Calu3 (cell line): ENCODE data around the gene PITPNM1. TPM values are rescaled to one million over a fixed set of nuclear protein-coding genes. Genes with fewer than 3 reads are reported as not detected.
A peak's percentile ranks its signal among the peaks of the same experiment; 100 is the strongest.

Source experiments
- BruUV-seq: library from RNA; stranded (reverse); fragments of 400-500 nt; replicated peaks from 2 replicates; lab custom pipeline; 2021; lab: Mats Ljungman, UMichigan
- CTCF ChIA-PET: fragments of 300-600 bp; sonication (Branson Sonifier 250); formaldehyde crosslinking; loops from one replicate; lab custom pipeline; 2022; ENCODE audit warnings: antibody characterized with exemption; lab: Charles Lee
- DNase-seq: peaks from one replicate; pipeline ENCODE4 v3.0.0; 2022
- H3K27ac Mint-ChIP-seq: one replicate; pipeline ENCODE4 v1.8.0; 2022; ENCODE audit warnings: mixed read lengths; ENCODE audit not compliant: unreplicated experiment
- H3K27me3 Mint-ChIP-seq: one replicate; pipeline ENCODE4 v1.8.0; 2022; ENCODE audit warnings: mixed read lengths; ENCODE audit not compliant: unreplicated experiment
- H3K36me3 Mint-ChIP-seq: one replicate; pipeline ENCODE4 v1.8.0; 2022; ENCODE audit warnings: mild to moderate bottlenecking, moderate library complexity, mixed read lengths; ENCODE audit not compliant: insufficient read depth, unreplicated experiment
- H3K4me1 Mint-ChIP-seq: one replicate; pipeline ENCODE4 v1.8.0; 2022; ENCODE audit warnings: mild to moderate bottlenecking, low read depth, mixed read lengths; ENCODE audit not compliant: unreplicated experiment
- H3K4me3 Mint-ChIP-seq: one replicate; pipeline ENCODE4 v1.8.0; 2022; ENCODE audit warnings: mild to moderate bottlenecking, low read depth, moderate library complexity, mixed read lengths; ENCODE audit not compliant: unreplicated experiment
- H3K9me3 Mint-ChIP-seq: one replicate; pipeline ENCODE4 v1.8.0; 2022; ENCODE audit warnings: low read depth, mixed read lengths; ENCODE audit not compliant: unreplicated experiment
- intact Hi-C: fragments of 100-400 bp; cut with micrococcal nuclease; formaldehyde crosslinking; loops from one replicate; pipeline ENCODE4 v1.10.0; 2022; ENCODE audit not compliant: unreplicated experiment
- total RNA-seq: library from RNA; stranded (reverse); gene quantifications from 2 replicates; pipeline ENCODE4 v1.2.3, GENCODE V29; 2022
- TF ChIP-seq, protein P1 (sequence below): fragments of 200-600 bp; IDR thresholded peaks from one replicate; pipeline ENCODE4 v1.8.0; 2022; ENCODE audit warnings: antibody characterized with exemption; ENCODE audit not compliant: unreplicated experiment

Gene PITPNM1
- total RNA-seq, 1 experiment from 2014 or later = 70.5 TPM

DNA sequence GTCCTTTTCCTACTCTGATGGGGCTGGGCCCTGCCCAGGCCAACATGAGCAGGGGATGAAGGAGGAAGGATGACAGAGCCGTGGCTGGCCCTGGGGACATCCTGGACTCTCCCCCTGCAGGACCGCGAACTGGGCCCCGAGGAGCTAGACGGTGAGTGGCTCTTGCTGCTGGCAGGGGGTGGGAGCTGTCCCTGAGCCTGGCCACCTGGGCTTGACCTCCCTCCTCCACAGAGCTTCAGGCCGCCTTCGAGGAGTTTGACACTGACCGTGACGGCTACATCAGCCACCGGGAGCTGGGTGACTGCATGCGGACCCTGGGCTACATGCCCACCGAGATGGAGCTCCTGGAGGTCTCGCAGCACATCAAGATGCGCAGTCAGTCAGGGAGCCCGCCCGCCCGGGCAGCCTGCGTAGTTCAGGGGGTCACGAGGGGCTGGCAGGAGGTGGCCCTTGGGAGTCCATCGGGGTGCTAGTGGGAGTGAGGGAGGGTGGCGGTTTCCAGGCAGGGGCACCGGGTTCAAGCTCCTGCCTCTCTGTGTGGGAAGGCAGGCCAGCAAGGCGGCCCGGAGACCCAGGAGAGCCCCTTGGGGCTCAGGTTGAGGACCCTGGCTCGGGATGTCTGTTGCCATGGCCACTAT lies 49.0 kb downstream of the PITPNM1 start:
- Mint-ChIP-seq H3K27ac (no peak overlapping the region), H3K27me3 (no peaks in the 10 kb centered on the region)

DNA sequence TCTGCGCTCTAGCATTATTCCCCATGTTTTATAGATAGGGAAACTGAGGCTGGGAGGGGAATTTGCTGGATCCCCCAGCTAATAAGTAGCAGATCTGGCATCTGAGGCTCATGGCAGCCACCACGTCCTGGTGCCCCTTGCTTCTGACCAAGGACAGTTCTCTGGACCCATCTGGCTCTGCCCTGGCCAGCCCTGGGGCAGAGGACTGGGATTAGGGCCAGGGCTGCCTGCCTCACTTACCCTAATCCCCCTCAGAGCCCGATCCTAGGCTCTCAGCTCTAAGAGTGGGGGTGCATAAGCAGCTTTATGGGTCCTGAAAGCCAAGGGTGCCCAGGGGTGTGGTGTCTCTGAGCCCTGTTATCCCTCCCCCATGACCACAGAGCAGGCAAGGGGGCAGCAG lies 50.1 kb downstream of the PITPNM1 start, which contains the start of gene CABP4:
TSS of gene CABP4 (plus strand) at position 301 of the 400 bp plus-strand sequence. CDS start at position 371, 70 bp downstream.
- Mint-ChIP-seq H3K4me1 (peaks cover 15% of the 10 kb centered on the region), H3K27me3 (no peaks in the 10 kb centered on the region), H3K9me3 (no peaks in the 10 kb centered on the region), H3K36me3 (peaks cover 20% of the 10 kb centered on the region), H3K27ac (no peak within 1 kb of the TSS), H3K4me3 (no peak within 1 kb of the TSS)
- CTCF ChIA-PET = no interaction called here
- intact Hi-C loops = no loop called here
- BruUV-seq = no TSS peak
- TF ChIP-seq, protein P1, sequence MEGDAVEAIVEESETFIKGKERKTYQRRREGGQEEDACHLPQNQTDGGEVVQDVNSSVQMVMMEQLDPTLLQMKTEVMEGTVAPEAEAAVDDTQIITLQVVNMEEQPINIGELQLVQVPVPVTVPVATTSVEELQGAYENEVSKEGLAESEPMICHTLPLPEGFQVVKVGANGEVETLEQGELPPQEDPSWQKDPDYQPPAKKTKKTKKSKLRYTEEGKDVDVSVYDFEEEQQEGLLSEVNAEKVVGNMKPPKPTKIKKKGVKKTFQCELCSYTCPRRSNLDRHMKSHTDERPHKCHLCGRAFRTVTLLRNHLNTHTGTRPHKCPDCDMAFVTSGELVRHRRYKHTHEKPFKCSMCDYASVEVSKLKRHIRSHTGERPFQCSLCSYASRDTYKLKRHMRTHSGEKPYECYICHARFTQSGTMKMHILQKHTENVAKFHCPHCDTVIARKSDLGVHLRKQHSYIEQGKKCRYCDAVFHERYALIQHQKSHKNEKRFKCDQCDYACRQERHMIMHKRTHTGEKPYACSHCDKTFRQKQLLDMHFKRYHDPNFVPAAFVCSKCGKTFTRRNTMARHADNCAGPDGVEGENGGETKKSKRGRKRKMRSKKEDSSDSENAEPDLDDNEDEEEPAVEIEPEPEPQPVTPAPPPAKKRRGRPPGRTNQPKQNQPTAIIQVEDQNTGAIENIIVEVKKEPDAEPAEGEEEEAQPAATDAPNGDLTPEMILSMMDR = no peak
- no peak for DNase-seq

More for the DNA sequence above, 49.0 kb downstream of the PITPNM1 start:
- Mint-ChIP-seq H3K36me3 (peaks cover 27% of the 10 kb centered on the region), H3K4me3 (no peak overlapping the region), H3K9me3 (no peaks in the 10 kb centered on the region), H3K4me1 (peaks cover 15% of the 10 kb centered on the region)
- intact Hi-C loops = no loop called here
- CTCF ChIA-PET = no interaction called here
- TF ChIP-seq, protein P1 = no peak
- DNase-seq = no peak
- no TSS peak for BruUV-seq

DNA sequence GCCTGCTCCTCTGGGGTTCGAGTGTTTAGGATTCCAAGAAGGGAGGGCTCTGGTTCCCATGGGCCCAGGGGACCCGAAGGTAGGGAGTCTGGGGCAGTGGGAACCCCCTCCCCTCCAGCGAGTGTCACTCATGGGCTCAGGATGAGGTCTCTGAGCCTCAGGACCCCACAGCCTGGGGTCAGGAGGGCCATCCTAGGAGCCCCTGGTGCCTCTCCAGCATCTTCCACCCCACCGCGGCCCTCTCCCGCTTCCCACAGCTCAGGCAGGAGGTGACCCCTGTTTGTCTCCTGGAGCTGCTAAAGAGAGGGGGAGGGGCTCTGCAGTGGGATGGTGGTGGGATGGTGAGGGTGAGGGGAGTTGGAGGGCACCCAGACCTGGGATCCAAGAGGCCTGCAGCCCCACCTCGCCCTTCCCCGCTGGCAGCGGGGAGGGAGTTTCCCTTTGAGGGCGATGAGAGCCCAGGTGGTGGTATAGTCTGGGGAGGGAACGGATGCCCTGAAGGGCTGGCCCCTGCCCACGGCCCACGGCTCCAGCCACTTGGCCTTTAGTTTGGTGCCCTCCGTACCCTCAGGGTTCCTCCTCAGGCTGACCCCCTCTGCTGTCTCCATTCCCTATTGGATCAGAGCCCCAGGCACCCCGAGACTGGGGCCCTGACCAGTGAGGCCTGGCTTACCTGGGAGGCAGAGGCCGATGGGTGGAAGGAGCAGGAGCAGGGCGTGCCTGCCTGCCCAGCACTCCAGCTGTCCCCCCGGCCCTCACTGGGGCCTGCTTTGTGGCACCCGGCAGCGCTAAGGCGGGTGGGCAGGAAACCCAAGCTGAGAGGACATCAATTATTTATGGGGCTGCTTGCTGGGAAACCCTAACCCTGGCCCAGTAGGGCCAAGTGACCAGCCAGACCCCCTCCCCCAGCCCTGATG lies 51.1 kb downstream of the PITPNM1 start:
- H3K36me3 Mint-ChIP-seq = peaks cover 15% of the 10 kb centered on the region
- TF ChIP-seq, protein P1 = no peak
- no peak overlapping the region for H3K27ac Mint-ChIP-seq
- no TSS peak for BruUV-seq
- no peaks in the 10 kb centered on the region for H3K9me3 Mint-ChIP-seq
- no peak for DNase-seq
- CTCF ChIA-PET = no interaction called here
- H3K4me3 Mint-ChIP-seq = no peak overlapping the region
- no peaks in the 10 kb centered on the region for H3K27me3 Mint-ChIP-seq
- H3K4me1 Mint-ChIP-seq = peaks cover 15% of the 10 kb centered on the region
- intact Hi-C loops = no loop called here

DNA sequence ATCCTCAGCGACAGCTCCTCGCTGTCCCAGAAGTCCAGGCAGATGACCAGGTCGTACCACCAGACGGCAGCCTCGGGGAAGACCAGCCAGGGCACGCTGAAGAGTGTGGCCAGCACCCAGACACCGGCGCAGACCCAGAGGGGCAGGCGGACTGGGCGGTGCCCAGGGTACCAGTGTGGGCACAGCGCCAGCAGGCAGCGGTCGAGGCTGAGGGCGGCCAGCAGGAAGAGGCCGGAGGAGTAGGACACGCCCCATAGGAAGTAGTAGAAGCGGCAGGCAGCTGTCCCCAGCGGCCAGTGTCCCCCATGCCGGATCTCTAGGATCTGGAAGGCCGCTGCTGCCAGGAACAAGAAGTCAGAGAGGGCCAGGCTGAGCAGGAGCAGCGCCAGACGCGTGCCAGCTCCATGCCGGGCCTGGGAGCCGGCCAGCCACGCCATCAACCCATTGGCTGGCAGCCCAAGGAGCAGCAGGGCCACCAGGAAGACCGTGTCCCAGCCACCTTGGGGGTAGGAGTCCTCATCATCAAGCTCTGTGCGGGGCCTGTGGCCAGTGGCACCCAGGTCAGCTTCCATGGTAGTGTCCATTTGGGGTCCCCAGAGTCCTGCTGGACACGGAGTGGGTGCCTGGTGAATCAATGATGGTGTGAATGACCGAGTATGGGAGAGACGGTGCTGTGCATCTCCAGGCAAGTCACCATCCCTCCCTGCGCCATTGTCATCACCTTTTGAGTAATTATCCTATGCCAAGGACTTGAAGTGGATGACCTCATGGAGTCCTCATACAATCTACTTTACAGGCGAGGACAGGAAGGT lies 52.8 kb downstream of the PITPNM1 start, which contains the start of gene GPR152:
TSS of gene GPR152 (minus strand) at position 589 of the 812 bp plus-strand sequence. CDS start at position 584, 5 bp downstream.
- H3K27ac Mint-ChIP-seq = peak within 1 kb of the TSS; percentile 78
- TF ChIP-seq, protein P1 = no peak
- intact Hi-C loops = no loop called here
- TSS peak; percentile 72 for BruUV-seq
- CTCF ChIA-PET = interaction anchor here (0.7 to 1.7 kb wide), 6 partner anchors 13 to 70 kb away, joined by 3 to 10 read pairs (median 4); partner anchors contain the start of genes AIP, PPP1CA and TMEM134
- peaks cover 15% of the 10 kb centered on the region for H3K36me3 Mint-ChIP-seq
- peak within 1 kb of the TSS; percentile 75 for H3K4me3 Mint-ChIP-seq
- H3K9me3 Mint-ChIP-seq = no peaks in the 10 kb centered on the region
- H3K27me3 Mint-ChIP-seq = no peaks in the 10 kb centered on the region
- peaks cover 15% of the 10 kb centered on the region for H3K4me1 Mint-ChIP-seq
- peak; percentile 90 for DNase-seq
